ENCODE results near the gene CCDC12. TPM values are rescaled to one million over a fixed set of nuclear protein-coding genes. Genes with fewer than 3 reads are reported as not detected.
A peak's percentile ranks its signal among the peaks of the same experiment; 100 is the strongest.

Gene CCDC12
- 25.6 TPM for polyA plus RNA-seq (2013, experiment 1 of 2)
- polyA plus RNA-seq (2013, experiment 2 of 2), result 26.2 TPM

DNA sequence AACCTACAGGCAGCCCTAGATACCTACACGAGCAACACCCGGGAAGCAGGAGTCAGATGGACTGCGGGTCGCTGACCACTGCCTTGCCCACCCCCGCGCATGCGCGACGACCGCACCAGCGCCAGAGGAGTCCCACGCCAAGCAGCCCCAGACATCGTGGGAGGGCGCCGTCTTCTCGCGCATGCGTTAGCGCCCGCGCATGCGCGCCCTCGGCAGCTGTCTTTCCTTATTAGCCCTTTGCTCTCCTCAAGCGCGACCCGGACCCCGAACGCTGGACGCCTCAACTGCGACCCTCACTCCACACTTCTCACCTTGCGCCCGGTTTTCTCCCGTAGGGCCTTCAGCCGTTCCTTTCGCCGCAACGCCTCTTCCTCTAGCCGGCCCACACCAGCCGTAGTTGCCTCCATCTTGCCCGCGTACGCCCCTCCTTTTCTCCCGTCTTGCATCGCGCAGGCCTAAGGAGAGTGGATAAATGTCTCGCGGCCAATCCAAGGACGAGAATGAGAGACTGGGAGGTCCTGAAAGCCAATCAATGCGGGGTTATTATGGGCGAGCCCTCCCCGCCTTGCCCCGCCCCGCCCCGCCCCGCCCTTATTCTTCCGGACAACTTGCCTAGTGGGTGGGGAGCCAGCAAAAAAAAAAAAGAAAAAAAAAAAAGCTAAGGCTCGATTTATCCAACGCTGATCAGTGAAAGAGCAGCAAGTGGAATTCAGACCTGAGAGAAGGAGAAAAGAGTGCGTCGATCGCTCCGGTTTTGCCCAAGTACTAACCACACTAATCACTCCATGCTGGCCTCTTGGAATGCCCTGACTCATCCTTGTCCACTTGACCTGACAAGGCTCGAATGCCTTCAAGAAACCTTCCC is at the start of gene CCDC12:
Gene CCDC12 (minus strand): TSS at position 420 of the 865 bp plus-strand sequence. CDS start 13 bp downstream, at position 407.
- H2BK15ac ChIP-seq (ENCODE audit: low read depth, poor library complexity, severe bottlenecking), result peak within 1 kb of the TSS; percentile 44
- peaks cover 17% of the 10 kb centered on the region for H3K79me1 ChIP-seq (replicated peaks; ENCODE audit: low read length, poor library complexity, severe bottlenecking)
- WGBS, result under 1% methylated on average over 57 of the region's 64 CpGs
- peak within 1 kb of the TSS; percentile 55 to 67 for H3K4ac ChIP-seq (ENCODE audit: low read depth in 1 of 2, low read length in 2 of 2)
- peak within 1 kb of the TSS; percentile 64 for H2BK120ac ChIP-seq (ENCODE audit: low read depth, low read length)
- H2AK5ac ChIP-seq (ENCODE audit: low read length, severe bottlenecking), result peak within 1 kb of the TSS; percentile 87
- H3K9ac ChIP-seq (ENCODE audit: low read length), result peak within 1 kb of the TSS; percentile 97
- peak within 1 kb of the TSS; percentile 71 to 88 for H3K4me3 ChIP-seq (ENCODE audit: insufficient read depth in 1 of 2, low read depth in 1 of 2, low read length in 2 of 2)
- H4K8ac ChIP-seq (ENCODE audit: low read length), result peak within 1 kb of the TSS; percentile 71
- H3K23ac ChIP-seq (ENCODE audit: low read length in 2 of 2), result no peak within 1 kb of the TSS
- H3K27ac ChIP-seq (ENCODE audit: low read length, poor library complexity, severe bottlenecking), result peak within 1 kb of the TSS; percentile 94
- peaks cover 23% of the 10 kb centered on the region for H3K4me1 ChIP-seq (ENCODE audit: control insufficient read depth, insufficient read depth, low read depth, low read length)
- H3K4me2 ChIP-seq (ENCODE audit: low read length, poor library complexity, severe bottlenecking), result peak within 1 kb of the TSS; percentile 0
- no peaks in the 10 kb centered on the region for H3K9me3 ChIP-seq (ENCODE audit: control insufficient read depth, low read length)
- H3K18ac ChIP-seq (ENCODE audit: low read depth in 1 of 2, low read length in 2 of 2), result peak within 1 kb of the TSS; percentile 49 to 99
- H3K36me3 ChIP-seq (ENCODE audit: control insufficient read depth in 1 of 2, insufficient read depth in 2 of 2, low read depth in 1 of 2, low read length in 2 of 2), result peaks cover 0 to 7% of the 10 kb centered on the region in 2 experiments
- H4K91ac ChIP-seq (ENCODE audit: low read length), result peak within 1 kb of the TSS; percentile 85
- DNase-seq, result peak; percentile 100
- H2AFZ ChIP-seq (ENCODE audit: low read depth, low read length), result no peak within 1 kb of the TSS
- peak within 1 kb of the TSS; percentile 47 to 51 for H2BK12ac ChIP-seq (ENCODE audit: low read length in 2 of 2)
- peak within 1 kb of the TSS in 1 of 2 experiments; percentile 76 for H3K14ac ChIP-seq (ENCODE audit: low read length in 2 of 2)
- H2BK5ac ChIP-seq (ENCODE audit: low read depth, low read length, poor library complexity, severe bottlenecking), result peak within 1 kb of the TSS; percentile 99
- H3K27me3 ChIP-seq (ENCODE audit: control insufficient read depth in 1 of 2, insufficient read depth in 1 of 2, low read length in 2 of 2), result no peaks in the 10 kb centered on the region

DNA sequence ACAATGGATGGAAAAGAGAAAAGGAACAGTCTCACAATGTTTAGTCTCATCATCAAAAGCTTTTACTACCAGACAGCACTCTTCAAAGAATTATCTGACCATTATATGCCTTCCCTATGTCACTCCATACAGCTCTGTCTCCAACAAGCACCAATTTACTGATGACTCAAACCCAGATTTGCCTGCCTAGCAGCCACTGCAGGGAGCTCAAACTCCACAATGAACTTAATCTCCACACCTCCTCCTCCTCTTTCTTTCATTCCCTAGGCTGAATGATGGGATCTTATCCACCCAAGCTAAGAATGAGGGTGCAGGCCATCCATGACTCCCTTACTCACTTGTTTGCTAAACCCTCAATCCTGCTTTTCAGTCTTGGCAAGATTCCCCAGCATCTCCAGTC is 48.4 kb upstream of the CCDC12 start:
- Histone ChIP-seq H3K9ac (ENCODE audit: low read length) (no peak overlapping the region), H2BK12ac (ENCODE audit: low read length in 2 of 2) (no peak overlapping the region), H4K8ac (ENCODE audit: low read length) (no peak overlapping the region), H2BK5ac (ENCODE audit: low read depth, low read length, poor library complexity, severe bottlenecking) (no peak overlapping the region), H3K27ac (ENCODE audit: low read length, poor library complexity, severe bottlenecking) (no peak overlapping the region), H2AFZ (ENCODE audit: low read depth, low read length) (no peak overlapping the region), H2BK15ac (ENCODE audit: low read depth, poor library complexity, severe bottlenecking) (no peak overlapping the region), H3K4ac (ENCODE audit: low read depth in 1 of 2, low read length in 2 of 2) (no peak overlapping the region), H3K79me1 (replicated peaks; ENCODE audit: low read length, poor library complexity, severe bottlenecking) (peaks cover 12% of the 10 kb centered on the region), H3K27me3 (ENCODE audit: control insufficient read depth in 1 of 2, insufficient read depth in 1 of 2, low read length in 2 of 2) (no peaks in the 10 kb centered on the region), H3K18ac (ENCODE audit: low read depth in 1 of 2, low read length in 2 of 2) (no peak overlapping the region), H3K14ac (ENCODE audit: low read length in 2 of 2) (no peak overlapping the region), H3K23ac (ENCODE audit: low read length in 2 of 2) (no peak overlapping the region), H3K9me3 (ENCODE audit: control insufficient read depth, low read length) (no peaks in the 10 kb centered on the region), H3K36me3 (ENCODE audit: control insufficient read depth in 1 of 2, insufficient read depth in 2 of 2, low read depth in 1 of 2, low read length in 2 of 2) (peaks cover 6 to 22% of the 10 kb centered on the region in 2 experiments), H3K4me1 (ENCODE audit: control insufficient read depth, insufficient read depth, low read depth, low read length) (peaks cover 4% of the 10 kb centered on the region), H2AK5ac (ENCODE audit: low read length, severe bottlenecking) (no peak overlapping the region), H3K4me3 (ENCODE audit: insufficient read depth in 1 of 2, low read depth in 1 of 2, low read length in 2 of 2) (no peak overlapping the region), H4K91ac (ENCODE audit: low read length) (no peak overlapping the region), H2BK120ac (ENCODE audit: low read depth, low read length) (no peak overlapping the region), H3K4me2 (ENCODE audit: low read length, poor library complexity, severe bottlenecking) (no peak overlapping the region)
- no peak for DNase-seq

DNA sequence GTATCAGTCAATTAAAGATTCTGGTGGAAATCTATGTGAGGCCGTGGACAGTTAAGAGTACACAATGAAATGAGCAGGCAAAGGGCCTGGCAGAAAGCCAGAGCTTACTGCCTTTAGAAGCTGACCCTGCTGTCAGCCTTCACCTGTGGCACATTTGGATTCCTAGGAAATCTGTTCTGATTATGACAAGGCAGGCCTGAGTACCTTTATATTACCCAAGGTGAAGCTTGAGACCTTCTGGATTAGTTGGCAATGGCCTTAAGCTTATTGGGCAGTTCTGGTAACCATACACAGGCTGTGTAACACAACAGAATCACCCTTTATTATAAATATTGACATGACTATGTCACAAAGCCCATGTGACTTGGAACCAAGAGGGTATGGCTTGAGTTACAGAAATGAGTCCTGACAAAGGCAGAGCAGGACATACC is 46.1 kb upstream of the CCDC12 start:
- 100% methylated on average over 1 of the region's 1 CpG for WGBS
- Histone ChIP-seq H2AFZ (ENCODE audit: low read depth, low read length) (no peak overlapping the region), H3K27me3 (ENCODE audit: control insufficient read depth in 1 of 2, insufficient read depth in 1 of 2, low read length in 2 of 2) (no peaks in the 10 kb centered on the region)

DNA sequence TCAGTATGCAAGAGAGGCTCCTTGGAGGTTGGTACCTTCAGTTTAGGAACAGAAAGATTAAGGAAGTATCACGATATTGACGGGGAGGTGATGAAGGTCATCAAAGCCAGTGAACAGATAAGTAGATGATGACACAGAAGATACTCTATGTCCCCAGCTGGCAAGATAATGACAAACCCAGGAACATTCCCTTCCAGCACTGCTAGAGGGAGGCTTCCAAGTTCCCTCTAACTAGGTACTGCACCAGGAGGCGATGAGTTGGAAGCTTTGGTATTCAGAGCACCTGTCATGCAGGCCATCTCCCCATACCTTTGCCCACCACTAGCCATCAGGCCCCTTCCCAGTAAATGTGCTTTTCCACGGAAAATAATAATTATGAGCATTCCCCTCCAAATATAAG is 43.8 kb upstream of the CCDC12 start:
- Histone ChIP-seq H2BK5ac (ENCODE audit: low read depth, low read length, poor library complexity, severe bottlenecking) (no peak overlapping the region), H4K91ac (ENCODE audit: low read length) (no peak overlapping the region), H2BK120ac (ENCODE audit: low read depth, low read length) (no peak overlapping the region), H3K27me3 (ENCODE audit: control insufficient read depth in 1 of 2, insufficient read depth in 1 of 2, low read length in 2 of 2) (no peaks in the 10 kb centered on the region), H3K4ac (ENCODE audit: low read depth in 1 of 2, low read length in 2 of 2) (no peak overlapping the region), H3K9me3 (ENCODE audit: control insufficient read depth, low read length) (no peaks in the 10 kb centered on the region), H3K14ac (ENCODE audit: low read length in 2 of 2) (no peak overlapping the region), H3K4me2 (ENCODE audit: low read length, poor library complexity, severe bottlenecking) (no peak overlapping the region), H2AK5ac (ENCODE audit: low read length, severe bottlenecking) (no peak overlapping the region), H3K4me3 (ENCODE audit: insufficient read depth in 1 of 2, low read depth in 1 of 2, low read length in 2 of 2) (no peak overlapping the region), H3K36me3 (ENCODE audit: control insufficient read depth in 1 of 2, insufficient read depth in 2 of 2, low read depth in 1 of 2, low read length in 2 of 2) (peaks cover 4 to 51% of the 10 kb centered on the region in 2 experiments), H2AFZ (ENCODE audit: low read depth, low read length) (no peak overlapping the region), H3K4me1 (ENCODE audit: control insufficient read depth, insufficient read depth, low read depth, low read length) (peaks cover 23% of the 10 kb centered on the region), H3K79me1 (replicated peaks; ENCODE audit: low read length, poor library complexity, severe bottlenecking) (peaks cover 23% of the 10 kb centered on the region), H2BK12ac (ENCODE audit: low read length in 2 of 2) (no peak overlapping the region), H3K9ac (ENCODE audit: low read length) (no peak overlapping the region), H3K23ac (ENCODE audit: low read length in 2 of 2) (no peak overlapping the region), H2BK15ac (ENCODE audit: low read depth, poor library complexity, severe bottlenecking) (no peak overlapping the region), H3K18ac (ENCODE audit: low read depth in 1 of 2, low read length in 2 of 2) (no peak overlapping the region), H3K27ac (ENCODE audit: low read length, poor library complexity, severe bottlenecking) (no peak overlapping the region), H4K8ac (ENCODE audit: low read length) (no peak overlapping the region)
- no peak for DNase-seq
- 96% methylated on average over 3 of the region's 4 CpGs for WGBS

More for the DNA sequence above, 46.1 kb upstream of the CCDC12 start:
- H4K91ac ChIP-seq (ENCODE audit: low read length), result no peak overlapping the region
- H2BK120ac ChIP-seq (ENCODE audit: low read depth, low read length), result no peak overlapping the region
- no peak overlapping the region for H3K18ac ChIP-seq (ENCODE audit: low read depth in 1 of 2, low read length in 2 of 2)
- H2AK5ac ChIP-seq (ENCODE audit: low read length, severe bottlenecking), result no peak overlapping the region
- peaks cover 5% of the 10 kb centered on the region for H3K4me1 ChIP-seq (ENCODE audit: control insufficient read depth, insufficient read depth, low read depth, low read length)
- H3K4me2 ChIP-seq (ENCODE audit: low read length, poor library complexity, severe bottlenecking), result no peak overlapping the region
- no peak overlapping the region for H3K4ac ChIP-seq (ENCODE audit: low read depth in 1 of 2, low read length in 2 of 2)
- H3K14ac ChIP-seq (ENCODE audit: low read length in 2 of 2), result no peak overlapping the region
- H3K36me3 ChIP-seq (ENCODE audit: control insufficient read depth in 1 of 2, insufficient read depth in 2 of 2, low read depth in 1 of 2, low read length in 2 of 2), result peaks cover 0 to 30% of the 10 kb centered on the region in 2 experiments
- no peak overlapping the region for H3K27ac ChIP-seq (ENCODE audit: low read length, poor library complexity, severe bottlenecking)
- no peak overlapping the region for H2BK12ac ChIP-seq (ENCODE audit: low read length in 2 of 2)
- no peaks in the 10 kb centered on the region for H3K9me3 ChIP-seq (ENCODE audit: control insufficient read depth, low read length)
- H3K4me3 ChIP-seq (ENCODE audit: insufficient read depth in 1 of 2, low read depth in 1 of 2, low read length in 2 of 2), result no peak overlapping the region
- H3K23ac ChIP-seq (ENCODE audit: low read length in 2 of 2), result no peak overlapping the region
- H3K79me1 ChIP-seq (replicated peaks; ENCODE audit: low read length, poor library complexity, severe bottlenecking), result peaks cover 20% of the 10 kb centered on the region
- peak overlapping the region; percentile 64 for H3K9ac ChIP-seq (ENCODE audit: low read length)
- H2BK15ac ChIP-seq (ENCODE audit: low read depth, poor library complexity, severe bottlenecking), result no peak overlapping the region
- H4K8ac ChIP-seq (ENCODE audit: low read length), result no peak overlapping the region
- no peak overlapping the region for H2BK5ac ChIP-seq (ENCODE audit: low read depth, low read length, poor library complexity, severe bottlenecking)
- DNase-seq, result peak; percentile 24
